OCI-LY1 (cell line): Measurements from ENCODE around the gene CATSPERD.

Experiments used
- H2AFZ ChIP-seq: fragments of 200-600 bp; sonication (generic), shearing (Covaris generic); 2 replicates; pipeline ENCODE4 v1.6.0; 2014; ENCODE audit warnings: antibody characterized with exemption, mild to moderate bottlenecking, low read length
- H3F3A ChIP-seq: fragments of 200-600 bp; sonication (generic), shearing (Covaris generic); 2 replicates; pipeline ENCODE4 v1.6.0; 2014; ENCODE audit warnings: mild to moderate bottlenecking, antibody characterized with exemption, low read length, moderate library complexity; ENCODE audit not compliant: insufficient read depth
- H3K27ac ChIP-seq: fragments of 200-600 bp; sonication (generic); 2 replicates; pipeline ENCODE4 v1.5.1; 2014; ENCODE audit warnings: low read length, mixed run types, mild to moderate bottlenecking, low read depth; ENCODE audit not compliant: poor library complexity, severe bottlenecking
- H3K27me3 ChIP-seq: fragments of 200-600 bp; sonication (generic); 2 replicates; pipeline ENCODE4 v1.6.0; 2014; ENCODE audit warnings: antibody characterized with exemption, mild to moderate bottlenecking, low read length, moderate library complexity; ENCODE audit not compliant: insufficient read depth
- H3K36me3 ChIP-seq: fragments of 200-600 bp; sonication (generic); 2 replicates; pipeline ENCODE4 v1.6.1; 2014; ENCODE audit warnings: mild to moderate bottlenecking, antibody characterized with exemption, low read length, moderate library complexity, mixed read lengths; ENCODE audit not compliant: insufficient read depth
- H3K4me1 ChIP-seq: fragments of 200-600 bp; sonication (generic); 2 replicates; pipeline ENCODE4 v1.5.1; 2014; ENCODE audit warnings: mild to moderate bottlenecking, low read length, moderate library complexity; ENCODE audit not compliant: insufficient read depth, severe bottlenecking
- H3K4me2 ChIP-seq: fragments of 200-600 bp; sonication (generic), shearing (Covaris generic); 2 replicates; pipeline ENCODE4 v1.6.1; 2014; ENCODE audit warnings: low read length
- H3K4me3 ChIP-seq: fragments of 200-600 bp; sonication (generic); 2 replicates; pipeline ENCODE4 v1.5.1; 2014; ENCODE audit warnings: low read length, low read depth, mild to moderate bottlenecking, mixed read lengths; ENCODE audit not compliant: poor library complexity, severe bottlenecking
- H3K79me2 ChIP-seq: fragments of 200-600 bp; shearing (Covaris generic); 2 replicates; pipeline ENCODE4 v1.6.1; 2016; ENCODE audit warnings: mixed run types, low read length, mixed read lengths; ENCODE audit not compliant: insufficient read depth
- H3K9ac ChIP-seq: fragments of 200-600 bp; sonication (generic), shearing (Covaris generic); 2 replicates; pipeline ENCODE4 v1.6.1; 2014; ENCODE audit warnings: mild to moderate bottlenecking, low read length, mixed read lengths
- H3K9me2 ChIP-seq: fragments of 200-600 bp; sonication (generic), shearing (Covaris generic); 2 replicates; pipeline ENCODE4 v1.6.1; 2014; ENCODE audit warnings: low read depth, mild to moderate bottlenecking, low read length, mixed read lengths
- H3K9me3 ChIP-seq: fragments of 200-600 bp; shearing (Covaris generic); 2 replicates; pipeline ENCODE4 v1.6.1; 2014; ENCODE audit warnings: low read length, mixed read lengths
- H4K20me1 ChIP-seq: fragments of 200-600 bp; sonication (generic), shearing (Covaris generic); 2 replicates; pipeline ENCODE4 v1.6.0; 2016; ENCODE audit warnings: mild to moderate bottlenecking, low read length; ENCODE audit not compliant: insufficient read depth
- CTCF ChIP-seq: fragments of 200-600 bp; sonication (generic), shearing (Covaris generic); IDR thresholded peaks from 2 replicates; pipeline ENCODE4 v1.5.1; 2017; ENCODE audit warnings: mild to moderate bottlenecking, antibody characterized with exemption, low read length, moderate library complexity, mixed read lengths
- EZH2 ChIP-seq: fragments of 200-600 bp; sonication (generic), shearing (Covaris generic); IDR thresholded peaks from 2 replicates; pipeline ENCODE4 v1.8.0; 2017; ENCODE audit warnings: borderline replicate concordance, mixed run types, mild to moderate bottlenecking, antibody characterized with exemption, low read length, moderate library complexity, mixed read lengths

The CATSPERD gene

GRCh38 chr19:5694956-5695648 lies 25.3 kb upstream of the CATSPERD start:
- H3K36me3 ChIP-seq: peaks cover 86% of the 10 kb centered on the region
- peaks cover 32% of the 10 kb centered on the region for H3K79me2 ChIP-seq

GRCh38 chr19:5695649-5696195 lies 24.7 kb upstream of the CATSPERD start:
- no peak overlapping the region for H3K4me2 ChIP-seq
- peak overlapping the region; percentile 73 for H3K27ac ChIP-seq
- no peak overlapping the region for H2AFZ ChIP-seq
- no peaks in the 10 kb centered on the region for H3F3A ChIP-seq
- no peak overlapping the region; the same call in 1 of the 2 replicates for H3K9ac ChIP-seq
- H3K27me3 ChIP-seq: no peaks in the 10 kb centered on the region
- peaks cover 26% of the 10 kb centered on the region for H3K79me2 ChIP-seq
- no peaks in the 10 kb centered on the region for H3K9me3 ChIP-seq
- peaks cover 88% of the 10 kb centered on the region for H3K36me3 ChIP-seq
- H4K20me1 ChIP-seq: no peaks in the 10 kb centered on the region
- no peak overlapping the region for H3K4me3 ChIP-seq
- peaks cover 51% of the 10 kb centered on the region for H3K4me1 ChIP-seq
- TF ChIP-seq CTCF (no peak), EZH2 (no peak)
- no peaks in the 10 kb centered on the region for H3K9me2 ChIP-seq

More at GRCh38 chr19:5694956-5695648, 25.3 kb upstream of the CATSPERD start:
- Histone ChIP-seq H3K4me1 (peaks cover 51% of the 10 kb centered on the region), H3K9me3 (no peaks in the 10 kb centered on the region), H3K27me3 (no peaks in the 10 kb centered on the region), H3K9ac (no peak overlapping the region; the same call in 1 of the 2 replicates), H2AFZ (no peak overlapping the region), H3K9me2 (no peaks in the 10 kb centered on the region), H3F3A (no peaks in the 10 kb centered on the region), H3K4me3 (no peak overlapping the region), H3K4me2 (no peak overlapping the region; the same call in 1 of the 2 replicates), H3K27ac (peak overlapping the region; percentile 73), H4K20me1 (no peaks in the 10 kb centered on the region)
- TF ChIP-seq CTCF (no peak), EZH2 (no peak)

GRCh38 chr19:5696196-5697021 lies 24.0 kb upstream of the CATSPERD start:
- H3K4me1 ChIP-seq: peaks cover 51% of the 10 kb centered on the region
- no peak overlapping the region for H2AFZ ChIP-seq
- H3K27me3 ChIP-seq: no peaks in the 10 kb centered on the region
- H3K4me2 ChIP-seq: no peak overlapping the region
- TF ChIP-seq CTCF (no peak), EZH2 (no peak)
- H3K79me2 ChIP-seq: peaks cover 19% of the 10 kb centered on the region
- peak overlapping the region; percentile 73 for H3K27ac ChIP-seq
- H3K9me3 ChIP-seq: no peaks in the 10 kb centered on the region
- H3K9ac ChIP-seq: no peak overlapping the region
- H3K36me3 ChIP-seq: peaks cover 88% of the 10 kb centered on the region
- no peaks in the 10 kb centered on the region for H3F3A ChIP-seq
- H4K20me1 ChIP-seq: no peaks in the 10 kb centered on the region
- no peak overlapping the region for H3K4me3 ChIP-seq
- no peaks in the 10 kb centered on the region for H3K9me2 ChIP-seq
